Activated CD4-positive, alpha-beta T cell treated with anti-CD3 and anti-CD28 coated beads for 36 hours (primary cell): ENCODE results near the gene PADI3. TPM values are rescaled to one million over a fixed set of nuclear protein-coding genes. Genes with fewer than 3 reads are reported as not detected.

Experiments
- ATAC-seq: fragments of 200-7000 bp; cut with Tn5 transposase; one replicate; pipeline ENCODE4 v1.10.0; 2021; ENCODE audit warnings: mild to moderate bottlenecking, moderate library complexity
- CTCF ChIA-PET: fragments of 350-600 bp; sonication (Branson Sonifier 250); formaldehyde crosslinking; loops from one replicate; lab custom pipeline; 2021; ENCODE audit warnings: antibody characterized with exemption; lab: Charles Lee
- POLR2A ChIA-PET: fragments of 350-600 bp; sonication (Branson Sonifier 250); formaldehyde crosslinking; loops from one replicate; lab custom pipeline; 2021; ENCODE audit warnings: antibody characterized with exemption, inconsistent platforms; lab: Charles Lee
- DNase-seq: peaks from one replicate; pipeline ENCODE4 v3.0.0-alpha.2; 2020
- H3K27ac Mint-ChIP-seq: one replicate; pipeline ENCODE4 v1.8.0; 2021; ENCODE audit warnings: mixed read lengths
- H3K27me3 Mint-ChIP-seq: one replicate; pipeline ENCODE4 v1.8.0; 2021; ENCODE audit warnings: mixed read lengths
- H3K36me3 Mint-ChIP-seq: one replicate; pipeline ENCODE4 v1.8.0; 2021; ENCODE audit warnings: low read depth, mixed read lengths
- H3K4me1 Mint-ChIP-seq: one replicate; pipeline ENCODE4 v1.8.0; 2021; ENCODE audit warnings: mixed read lengths
- H3K4me3 Mint-ChIP-seq: one replicate; pipeline ENCODE4 v1.8.0; 2021; ENCODE audit warnings: mild to moderate bottlenecking, moderate library complexity, mixed read lengths
- H3K9me3 Mint-ChIP-seq: one replicate; pipeline ENCODE4 v1.8.0; 2021; ENCODE audit warnings: low read depth, mixed read lengths
- intact Hi-C, 2 experiments: fragments of 100-400 bp; cut with DNase I in 1 of 2; cut with micrococcal nuclease in 1 of 2; formaldehyde crosslinking; loops; one replicate each; pipeline versions ENCODE4 v1.14.2 to v1.15.1; 2022 to 2024; cut with DNase I, micrococcal nuclease
- total RNA-seq, 2 experiments: library from RNA; stranded (reverse); gene quantifications; one replicate each; pipeline ENCODE4 v1.2.3, GENCODE V29; 2021

PADI3 gene
- total RNA-seq, 2 experiments from 2014 or later: not detected

DNA sequence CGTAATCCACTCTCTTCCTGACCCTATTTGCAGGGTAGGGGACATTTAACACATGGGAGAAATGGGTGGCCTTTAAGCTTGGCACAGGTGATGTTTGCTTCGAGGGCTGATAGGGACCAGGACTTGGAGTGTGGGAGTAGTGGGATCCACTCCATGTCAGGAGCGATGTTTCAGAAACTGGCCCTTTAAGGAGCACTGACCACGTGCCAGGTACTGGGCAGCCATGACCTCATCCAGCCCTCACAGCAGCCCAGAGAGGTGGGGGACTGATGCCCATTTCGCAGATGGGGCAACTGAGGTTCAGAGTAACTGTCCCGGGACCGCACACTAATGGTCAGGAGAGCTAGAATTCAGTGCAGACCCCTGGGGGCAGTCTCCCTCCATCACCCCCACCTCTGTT, 11.4 kb downstream of the PADI3 start:
- no peak overlapping the region for H3K4me3 Mint-ChIP-seq
- intact Hi-C loops: no loop called here
- ATAC-seq: no peak

DNA sequence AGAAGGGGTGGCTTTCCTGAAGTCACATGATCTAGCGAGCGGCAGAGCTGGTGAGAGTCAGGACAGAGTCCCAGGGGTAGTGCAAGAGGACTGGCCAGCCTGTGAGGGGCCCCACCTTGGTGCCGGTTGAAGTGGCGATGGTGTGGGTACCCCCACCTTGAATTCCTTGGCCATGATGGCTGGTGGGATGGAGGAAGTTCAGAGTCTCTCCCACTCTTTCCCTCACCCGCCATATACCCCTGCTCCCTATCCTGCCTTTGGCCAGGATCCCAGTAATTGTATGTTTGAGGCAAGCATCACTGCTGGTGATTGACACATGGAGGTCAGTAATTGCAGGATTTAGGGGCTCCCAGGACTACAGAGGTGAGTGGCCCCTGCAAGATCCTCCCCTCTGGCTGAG, 11.8 kb downstream of the PADI3 start:
- CTCF ChIA-PET: no interaction called here
- no peak for ATAC-seq
- H3K36me3 Mint-ChIP-seq: no peaks in the 10 kb centered on the region

More for the DNA sequence above, 11.4 kb downstream of the PADI3 start:
- no peak overlapping the region for H3K27ac Mint-ChIP-seq
- no peaks in the 10 kb centered on the region for H3K4me1 Mint-ChIP-seq
- peaks cover 3% of the 10 kb centered on the region for H3K27me3 Mint-ChIP-seq
- no peak for DNase-seq
- ChIA-PET CTCF (no interaction called here), POLR2A (no interaction called here)
- H3K9me3 Mint-ChIP-seq: no peaks in the 10 kb centered on the region
- H3K36me3 Mint-ChIP-seq: no peaks in the 10 kb centered on the region

DNA sequence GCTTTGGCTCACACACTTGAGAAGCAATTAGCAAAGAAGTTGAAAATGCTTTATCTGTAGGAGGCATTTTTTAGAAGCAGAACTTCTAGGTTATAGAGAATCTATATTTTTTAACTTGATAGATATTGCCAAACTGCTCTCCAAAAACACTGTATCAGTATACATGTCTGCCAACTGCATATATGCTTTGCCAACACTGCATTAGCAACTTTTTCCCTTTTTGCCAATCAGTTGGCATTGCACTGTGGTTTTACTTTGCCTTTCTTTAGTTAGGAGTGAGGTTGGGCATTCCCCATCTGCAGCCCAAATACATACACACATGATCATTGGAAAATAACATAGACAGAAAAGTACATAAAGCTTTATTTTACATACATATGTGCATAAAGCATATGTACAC, 15.0 kb downstream of the PADI3 start:
- DNase-seq (no peak), ATAC-seq (no peak)
- no peak overlapping the region for H3K27ac Mint-ChIP-seq
- H3K4me1 Mint-ChIP-seq: no peaks in the 10 kb centered on the region
- no peaks in the 10 kb centered on the region for H3K36me3 Mint-ChIP-seq
- no peaks in the 10 kb centered on the region for H3K9me3 Mint-ChIP-seq
- no peaks in the 10 kb centered on the region for H3K27me3 Mint-ChIP-seq
- H3K4me3 Mint-ChIP-seq: no peak overlapping the region
- CTCF ChIA-PET: no interaction called here
- intact Hi-C loops: no loop called here
- POLR2A ChIA-PET: no interaction called here

More for the DNA sequence above, 11.8 kb downstream of the PADI3 start:
- intact Hi-C loops: no loop called here
- no peaks in the 10 kb centered on the region for H3K9me3 Mint-ChIP-seq
- H3K27ac Mint-ChIP-seq: no peak overlapping the region
- peaks cover 2% of the 10 kb centered on the region for H3K27me3 Mint-ChIP-seq
- H3K4me3 Mint-ChIP-seq: no peak overlapping the region
- POLR2A ChIA-PET: interaction anchor here (0.5 kb wide), 1 partner anchor 272 kb away, joined by 3 read pairs; no protein-coding TSS in a partner anchor
- no peak for DNase-seq
- H3K4me1 Mint-ChIP-seq: no peaks in the 10 kb centered on the region

DNA sequence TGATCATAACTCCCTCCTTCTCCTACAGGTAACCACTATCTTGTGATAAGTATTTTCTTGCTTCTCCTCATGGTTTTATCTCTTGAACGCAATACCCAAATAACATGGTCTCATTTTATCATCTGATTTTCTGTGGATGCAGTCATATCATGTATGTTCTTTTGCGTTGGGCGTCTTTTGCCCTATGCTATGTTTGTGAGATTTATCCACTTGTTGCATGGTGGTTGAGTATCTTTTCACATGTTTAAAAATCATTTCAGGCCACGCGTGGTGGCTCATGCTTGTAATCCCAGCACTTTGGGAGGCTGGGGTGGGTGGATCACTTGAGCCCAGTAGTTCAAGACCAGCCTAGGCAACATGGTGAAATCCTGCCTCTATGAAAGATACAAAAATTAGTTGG, 15.6 kb downstream of the PADI3 start:
- Mint-ChIP-seq H3K9me3 (no peaks in the 10 kb centered on the region), H3K36me3 (no peaks in the 10 kb centered on the region), H3K4me1 (no peaks in the 10 kb centered on the region), H3K27me3 (no peaks in the 10 kb centered on the region), H3K27ac (no peak overlapping the region), H3K4me3 (no peak overlapping the region)
- ATAC-seq: no peak
- intact Hi-C loops: no loop called here
- ChIA-PET POLR2A (no interaction called here), CTCF (no interaction called here)
- no peak for DNase-seq

DNA sequence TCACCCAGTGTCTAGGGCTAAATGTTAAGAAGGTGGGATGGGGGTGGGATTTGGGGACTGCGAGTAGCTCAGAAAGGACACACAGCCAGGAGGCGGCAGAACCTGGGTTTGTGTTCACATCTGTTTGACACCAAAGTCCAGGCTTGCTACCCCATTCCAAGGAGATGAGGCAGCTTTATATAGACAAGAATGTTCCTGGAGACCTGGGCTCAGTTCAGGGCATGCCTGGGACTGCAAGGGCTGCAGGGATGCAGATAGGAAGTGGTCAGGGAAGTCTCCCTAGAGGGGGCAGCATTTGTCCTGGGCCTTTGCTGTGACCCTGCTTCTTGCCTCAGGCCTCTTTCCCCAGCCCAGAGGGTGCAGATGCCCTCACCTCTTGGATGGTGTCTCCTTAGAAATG, 16.3 kb downstream of the PADI3 start:
- ChIA-PET POLR2A (no interaction called here), CTCF (no interaction called here)

DNA sequence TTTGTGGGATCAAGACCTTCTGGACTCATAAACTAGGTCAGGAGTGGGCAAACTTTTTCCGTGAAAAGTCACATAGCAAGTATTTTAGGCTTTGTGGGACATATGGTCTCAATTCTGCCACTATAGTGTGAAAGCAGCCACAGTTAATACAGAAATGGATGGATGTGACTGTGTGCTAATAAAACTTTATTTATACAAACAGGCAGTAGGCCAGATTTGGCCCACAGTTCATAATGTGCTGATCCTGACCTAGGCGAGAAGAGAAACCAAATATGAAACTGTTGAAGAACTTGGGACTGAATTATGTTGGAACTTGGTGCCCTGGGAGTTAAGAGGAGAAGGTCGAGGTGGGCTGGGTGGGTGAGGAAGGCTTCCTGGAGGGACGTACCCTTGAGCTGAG, 17.1 kb downstream of the PADI3 start:
- DNase-seq: no peak
- no peak for ATAC-seq
- H3K27ac Mint-ChIP-seq: no peak overlapping the region
- ChIA-PET CTCF (interaction anchor here (0.5 kb wide), 1 partner anchor 46 kb away, joined by 3 read pairs; no protein-coding TSS in a partner anchor), POLR2A (no interaction called here)
- H3K9me3 Mint-ChIP-seq: no peaks in the 10 kb centered on the region
- no peaks in the 10 kb centered on the region for H3K27me3 Mint-ChIP-seq
- no peaks in the 10 kb centered on the region for H3K4me1 Mint-ChIP-seq
- no peak overlapping the region for H3K4me3 Mint-ChIP-seq
- intact Hi-C loops: no loop called here
- H3K36me3 Mint-ChIP-seq: no peaks in the 10 kb centered on the region

More for the DNA sequence above, 16.3 kb downstream of the PADI3 start:
- Mint-ChIP-seq H3K27ac (no peak overlapping the region), H3K36me3 (no peaks in the 10 kb centered on the region), H3K27me3 (no peaks in the 10 kb centered on the region), H3K4me1 (no peaks in the 10 kb centered on the region), H3K4me3 (no peak overlapping the region), H3K9me3 (no peaks in the 10 kb centered on the region)
- no peak for ATAC-seq
- intact Hi-C loops: no loop called here
- DNase-seq: no peak

DNA sequence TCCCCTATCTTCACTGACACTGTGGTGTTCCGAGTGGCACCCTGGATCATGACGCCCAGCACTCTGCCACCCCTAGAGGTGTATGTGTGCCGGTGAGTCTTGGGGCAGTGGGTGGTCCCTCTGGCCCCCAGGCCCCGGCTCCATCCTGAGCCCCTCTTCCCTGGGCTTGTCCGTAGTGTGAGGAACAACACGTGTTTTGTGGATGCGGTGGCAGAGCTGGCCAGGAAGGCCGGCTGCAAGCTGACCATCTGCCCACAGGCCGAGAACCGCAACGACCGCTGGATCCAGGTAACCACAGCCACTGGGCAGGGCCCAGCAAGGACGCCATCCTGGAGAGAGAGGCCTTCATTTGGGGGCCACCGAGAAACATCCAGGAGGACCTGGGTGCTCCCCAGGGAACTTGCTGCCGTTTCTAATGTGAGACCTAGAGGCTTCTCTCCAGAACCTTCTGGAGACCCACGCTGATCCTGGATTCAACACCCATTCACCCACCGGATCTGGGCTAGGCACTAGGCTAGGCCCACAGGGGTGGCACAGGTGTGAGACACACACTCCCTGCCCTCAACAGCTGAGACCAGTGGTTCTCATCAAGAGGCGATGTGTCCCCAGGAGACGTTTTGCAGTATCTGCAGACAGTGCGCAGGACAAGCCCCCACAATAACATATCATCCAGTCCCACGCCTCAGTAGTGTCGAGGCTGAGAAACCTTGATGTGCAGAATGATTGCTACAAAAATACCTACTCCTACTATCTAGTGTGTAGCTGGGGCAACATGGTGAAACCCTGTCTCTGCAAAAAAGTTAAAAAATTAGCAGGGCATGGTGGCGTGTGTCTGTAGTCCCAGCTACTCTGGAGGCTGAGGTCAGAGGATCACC, 22.2 kb downstream of the PADI3 start:
- H3K27ac Mint-ChIP-seq: no peak overlapping the region
- ATAC-seq (no peak), DNase-seq (no peak)
- H3K4me3 Mint-ChIP-seq: no peak overlapping the region
- intact Hi-C loops: no loop called here
- ChIA-PET POLR2A (no interaction called here), CTCF (interaction anchor here (0.6 to 1.5 kb wide), 2 partner anchors 23 to 34 kb away, joined by 3 to 4 read pairs; no protein-coding TSS in a partner anchor)
- H3K27me3 Mint-ChIP-seq: peaks cover 7% of the 10 kb centered on the region
- H3K36me3 Mint-ChIP-seq: no peaks in the 10 kb centered on the region
- H3K4me1 Mint-ChIP-seq: no peaks in the 10 kb centered on the region
- H3K9me3 Mint-ChIP-seq: no peaks in the 10 kb centered on the region

DNA sequence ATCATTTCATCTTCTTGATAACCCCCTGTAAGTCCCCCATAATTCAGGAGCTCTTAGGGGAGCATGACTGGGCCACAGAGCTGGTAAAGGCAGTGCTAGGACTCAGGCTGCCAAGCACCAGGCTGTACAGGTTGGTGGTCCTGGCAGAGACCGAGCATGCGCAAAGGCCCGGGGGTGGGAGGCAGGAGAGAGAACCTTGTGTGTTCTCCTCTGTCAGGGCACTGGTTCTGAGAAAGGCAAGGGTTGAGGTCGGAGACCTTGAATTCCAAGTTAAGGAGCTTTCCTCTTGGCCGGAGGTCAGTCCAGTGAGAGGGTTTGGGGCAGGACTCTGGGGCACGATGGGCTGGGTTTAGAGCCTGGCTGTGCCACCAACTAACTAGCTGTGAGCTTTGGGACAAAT, 23.2 kb downstream of the PADI3 start:
- ATAC-seq (no peak), DNase-seq (no peak)
- H3K27ac Mint-ChIP-seq: no peak overlapping the region
- H3K27me3 Mint-ChIP-seq: peaks cover 7% of the 10 kb centered on the region
- ChIA-PET POLR2A (no interaction called here), CTCF (interaction anchor here (1.5 kb wide), 1 partner anchor 35 kb away, joined by 3 read pairs; no protein-coding TSS in a partner anchor)
- H3K9me3 Mint-ChIP-seq: no peaks in the 10 kb centered on the region
- no peak overlapping the region for H3K4me3 Mint-ChIP-seq
- intact Hi-C loops: no loop called here
- H3K4me1 Mint-ChIP-seq: no peaks in the 10 kb centered on the region
- no peaks in the 10 kb centered on the region for H3K36me3 Mint-ChIP-seq

DNA sequence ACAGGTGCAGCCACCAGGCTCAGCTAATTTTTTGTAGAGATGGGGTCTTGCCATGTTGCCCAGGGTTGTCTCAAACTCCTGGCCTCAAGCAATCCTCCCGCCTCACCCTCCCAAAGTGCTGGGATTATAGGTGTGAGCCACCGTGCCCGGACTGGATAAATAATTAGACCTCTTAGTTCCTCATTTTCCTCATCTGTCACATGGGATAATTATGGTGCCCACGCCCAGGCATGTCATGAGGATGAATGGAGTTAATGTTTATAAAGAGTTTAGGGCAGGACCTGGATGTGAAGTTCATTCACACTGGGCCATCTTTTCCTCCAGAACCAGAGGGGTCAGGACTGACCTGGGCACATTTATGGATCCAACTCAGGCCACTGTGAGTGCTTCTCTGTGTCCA, 23.7 kb downstream of the PADI3 start:
- DNase-seq: no peak
- no peak for ATAC-seq
- Mint-ChIP-seq H3K4me3 (no peak overlapping the region), H3K9me3 (no peaks in the 10 kb centered on the region), H3K36me3 (no peaks in the 10 kb centered on the region), H3K27ac (no peak overlapping the region), H3K4me1 (no peaks in the 10 kb centered on the region), H3K27me3 (peaks cover 7% of the 10 kb centered on the region)
- CTCF ChIA-PET: interaction anchor here (1.5 kb wide), 1 partner anchor 36 kb away, joined by 3 read pairs; no protein-coding TSS in a partner anchor
- intact Hi-C loops: no loop called here
- POLR2A ChIA-PET: no interaction called here

DNA sequence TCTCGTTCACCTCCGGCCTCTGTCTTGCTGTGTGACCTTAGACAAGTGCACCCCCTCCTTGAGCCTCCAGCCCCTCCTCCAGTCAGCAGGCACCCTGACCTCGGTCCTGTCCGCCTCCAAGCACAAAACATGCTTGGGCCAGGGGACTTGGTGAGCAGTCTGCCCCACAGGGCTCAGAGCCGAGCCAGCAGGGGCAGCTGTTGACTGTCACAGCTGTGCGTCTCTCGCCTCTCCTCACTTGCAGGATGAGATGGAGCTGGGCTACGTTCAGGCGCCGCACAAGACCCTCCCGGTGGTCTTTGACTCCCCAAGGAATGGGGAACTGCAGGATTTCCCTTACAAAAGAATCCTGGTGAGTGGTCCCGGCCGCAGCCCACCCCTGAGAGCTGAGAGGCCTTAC, 24.2 kb downstream of the PADI3 start:
- Mint-ChIP-seq H3K36me3 (no peaks in the 10 kb centered on the region), H3K4me3 (no peak overlapping the region), H3K27ac (no peak overlapping the region), H3K9me3 (no peaks in the 10 kb centered on the region), H3K27me3 (peaks cover 7% of the 10 kb centered on the region), H3K4me1 (no peaks in the 10 kb centered on the region)
- ChIA-PET CTCF (interaction anchor here (0.8 to 1.4 kb wide), 3 partner anchors 14 to 46 kb away, joined by 3 to 4 read pairs (median 4); no protein-coding TSS in a partner anchor), POLR2A (no interaction called here)
- no peak for ATAC-seq
- intact Hi-C loops: no loop called here
- DNase-seq: no peak

DNA sequence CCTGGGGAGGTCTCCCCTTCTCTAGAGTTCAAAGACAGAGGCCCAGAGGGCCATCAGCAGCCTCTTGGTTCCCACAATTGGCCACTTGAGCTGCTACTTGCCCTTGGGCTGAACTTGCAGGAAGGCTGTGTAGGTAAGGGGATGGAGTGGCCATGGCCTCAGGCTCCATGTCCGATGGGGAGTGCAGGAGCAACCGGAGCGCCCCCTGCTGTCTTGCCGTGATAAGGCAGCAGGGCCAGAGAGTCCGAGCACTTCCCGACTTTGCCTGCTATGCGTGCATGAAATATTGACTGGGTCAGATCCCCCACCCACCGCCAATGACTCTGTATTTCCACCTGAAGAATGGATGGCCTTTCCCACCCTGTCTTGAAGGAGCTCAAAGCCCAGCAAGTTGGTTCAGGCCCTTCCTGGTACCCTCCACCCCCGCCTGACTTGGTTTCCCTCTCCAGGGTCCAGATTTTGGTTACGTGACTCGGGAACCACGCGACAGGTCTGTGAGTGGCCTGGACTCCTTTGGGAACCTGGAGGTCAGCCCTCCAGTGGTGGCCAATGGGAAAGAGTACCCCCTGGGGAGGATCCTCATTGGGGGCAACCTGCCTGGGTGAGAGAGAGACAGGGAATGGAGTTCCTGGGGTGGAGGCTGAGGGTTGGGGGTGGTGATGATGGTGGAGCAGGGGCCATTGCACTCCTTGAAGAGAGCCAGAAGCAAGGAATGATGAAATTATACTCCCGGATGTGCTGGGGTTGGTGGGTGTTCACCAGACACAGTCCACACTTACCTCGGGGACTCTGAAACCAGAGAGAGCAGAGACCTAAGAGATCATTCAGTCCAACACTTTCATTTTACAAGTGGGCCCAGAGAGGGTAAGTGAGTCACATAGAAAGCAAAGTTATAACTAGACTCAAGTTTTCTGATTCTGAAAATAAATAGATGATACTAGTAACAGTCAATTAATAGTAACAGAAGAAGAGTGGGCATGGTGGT, 25.6 kb downstream of the PADI3 start:
- ChIA-PET CTCF (interaction anchor here (0.7 to 1.4 kb wide), 5 partner anchors 13 to 149 kb away, joined by 3 to 4 read pairs (median 4); no protein-coding TSS in a partner anchor), POLR2A (no interaction called here)
- peak; percentile 47 for ATAC-seq
- intact Hi-C loops: loop anchor here in 1 of 2 experiments (1.0 kb wide), 1 partner anchor 149 kb away; no protein-coding TSS in a partner anchor
- Mint-ChIP-seq H3K4me3 (no peak overlapping the region), H3K27me3 (peaks cover 7% of the 10 kb centered on the region), H3K9me3 (no peaks in the 10 kb centered on the region), H3K27ac (no peak overlapping the region), H3K4me1 (no peaks in the 10 kb centered on the region), H3K36me3 (no peaks in the 10 kb centered on the region)
- DNase-seq: peak; percentile 67
